T-helper 9 cell (primary cell): ENCODE measurements around the gene SUCLA2.
"Not testable (repeated sequence)": the region's sequence is repeated elsewhere in the genome, so short reads cannot be mapped to it uniquely, and the experiment has no call there.

Experiments used
- DNase-seq: peaks from one replicate; pipeline ENCODE4 v3.0.0-alpha.2; 2020

SUCLA2 gene

DNA sequence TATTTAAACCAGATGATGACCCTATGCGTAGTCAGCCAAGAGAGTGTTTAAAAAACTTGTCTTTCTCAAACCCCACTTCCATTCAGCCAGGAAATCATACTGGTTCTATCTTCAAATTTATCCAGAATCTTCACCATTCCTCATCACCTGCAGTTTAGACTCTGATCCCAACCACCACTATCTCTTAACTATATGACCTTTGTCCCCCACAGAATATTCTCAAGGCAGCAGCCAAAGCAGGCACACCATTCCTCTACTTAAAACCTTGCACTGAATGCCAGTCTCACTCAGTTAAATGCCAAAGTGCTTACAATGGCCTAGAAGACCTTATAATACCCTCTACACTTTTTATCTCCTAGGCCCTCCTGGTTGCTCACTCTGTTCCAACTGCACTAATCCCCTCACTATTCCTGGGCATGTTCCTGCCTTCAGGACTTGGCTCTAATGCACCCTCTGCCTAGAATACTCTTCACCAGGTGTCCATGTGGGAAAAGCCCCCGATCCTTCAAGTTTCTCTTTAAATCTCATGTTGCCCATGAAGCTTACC, 10.1 kb downstream of the SUCLA2 start:
- DNase-seq: no peak

DNA sequence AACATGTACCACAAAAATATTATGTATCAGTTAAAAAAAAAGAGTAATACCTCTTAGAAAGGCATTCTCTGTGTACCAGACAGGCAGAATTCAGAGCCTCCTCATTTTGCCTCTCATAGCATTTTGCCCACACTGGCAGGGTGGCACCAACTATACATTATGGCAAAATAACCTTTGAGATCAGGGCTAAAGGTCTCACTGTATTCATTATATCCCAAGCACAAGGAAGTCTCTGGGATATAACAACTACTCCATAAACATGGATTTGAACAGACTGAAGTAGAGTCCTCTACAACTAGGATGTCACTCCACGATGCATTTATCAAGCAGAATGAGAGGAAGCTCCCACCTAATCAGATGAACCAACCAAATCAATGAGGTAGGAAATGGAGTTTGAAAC, 10.6 kb downstream of the SUCLA2 start:
- DNase-seq: no peak

DNA sequence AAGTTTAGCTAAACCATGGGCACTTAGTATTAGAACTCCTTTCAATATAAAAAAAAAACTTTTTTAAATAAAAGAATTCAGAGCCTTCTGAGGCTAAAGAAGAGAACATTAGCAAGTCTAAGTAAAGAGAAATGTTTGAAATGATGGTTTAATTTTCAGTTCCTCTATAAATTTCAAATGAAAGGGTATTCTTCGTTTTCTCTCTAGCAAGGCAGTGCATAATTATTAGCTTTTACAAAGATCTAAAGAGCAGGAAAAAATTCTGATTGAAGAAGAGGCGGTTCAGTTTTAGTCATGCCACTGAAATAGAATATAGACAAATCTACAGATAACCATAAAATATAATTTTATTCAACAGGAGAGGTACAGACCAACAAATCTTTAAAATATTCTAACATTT, 18.0 kb downstream of the SUCLA2 start:
- no peak for DNase-seq

DNA sequence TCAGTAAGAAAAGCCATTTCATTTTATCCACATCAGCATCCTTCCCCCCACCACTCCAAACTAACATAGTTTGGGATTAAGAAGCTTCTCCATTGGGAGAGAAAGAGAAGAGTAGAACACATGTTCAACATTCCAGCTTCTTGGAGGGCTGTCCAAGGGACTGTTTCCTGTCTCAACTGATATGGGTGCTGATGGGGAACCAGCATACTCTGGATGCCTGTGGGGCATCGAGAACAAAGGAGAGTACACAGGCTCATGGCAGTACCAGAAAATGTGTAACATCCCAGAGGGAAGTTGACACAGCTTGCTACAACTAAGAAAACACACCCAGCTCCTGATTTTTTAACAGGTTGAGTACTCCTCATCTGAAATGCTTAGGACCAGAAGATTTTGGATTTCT, 24.7 kb downstream of the SUCLA2 start:
- DNase-seq: no peak

DNA sequence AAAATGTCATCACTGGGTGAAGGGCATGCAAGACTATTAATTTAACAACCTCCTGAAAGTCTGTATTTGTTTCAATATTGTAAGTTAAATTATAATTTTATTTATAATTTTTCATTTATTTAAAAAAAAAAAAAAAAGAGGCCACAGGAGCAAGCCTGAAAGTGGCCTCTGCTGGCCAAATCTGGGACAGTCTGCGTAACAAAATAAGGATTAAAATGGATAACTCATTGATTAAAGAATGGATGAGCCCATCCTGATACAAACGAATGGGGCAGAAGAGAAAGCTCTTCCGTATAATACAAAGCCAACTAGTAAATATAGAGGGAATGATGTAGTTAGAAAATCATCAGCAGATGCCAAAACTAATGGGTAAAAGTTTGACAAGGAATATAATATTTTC, 36.2 kb downstream of the SUCLA2 start:
- DNase-seq: no peak

DNA sequence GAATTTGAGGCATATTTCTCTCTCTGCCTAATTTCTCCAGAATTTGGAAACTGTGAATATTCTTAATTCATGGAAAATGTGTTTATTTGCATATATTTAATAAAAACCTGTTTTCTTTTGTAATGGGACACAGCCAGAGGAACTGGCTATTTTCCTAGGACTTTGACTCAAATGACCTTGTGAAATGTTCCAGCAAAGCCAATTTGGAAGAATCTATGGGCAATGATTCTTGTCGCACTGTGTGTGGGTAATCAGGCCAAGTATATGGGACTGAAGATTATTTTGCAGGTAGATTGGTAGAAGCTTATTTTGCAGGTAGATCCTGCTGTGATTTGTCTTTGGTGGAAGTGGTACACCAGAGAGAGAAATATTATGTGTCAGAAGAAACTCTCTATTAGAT, 38.8 kb downstream of the SUCLA2 start:
- DNase-seq: no peak

DNA sequence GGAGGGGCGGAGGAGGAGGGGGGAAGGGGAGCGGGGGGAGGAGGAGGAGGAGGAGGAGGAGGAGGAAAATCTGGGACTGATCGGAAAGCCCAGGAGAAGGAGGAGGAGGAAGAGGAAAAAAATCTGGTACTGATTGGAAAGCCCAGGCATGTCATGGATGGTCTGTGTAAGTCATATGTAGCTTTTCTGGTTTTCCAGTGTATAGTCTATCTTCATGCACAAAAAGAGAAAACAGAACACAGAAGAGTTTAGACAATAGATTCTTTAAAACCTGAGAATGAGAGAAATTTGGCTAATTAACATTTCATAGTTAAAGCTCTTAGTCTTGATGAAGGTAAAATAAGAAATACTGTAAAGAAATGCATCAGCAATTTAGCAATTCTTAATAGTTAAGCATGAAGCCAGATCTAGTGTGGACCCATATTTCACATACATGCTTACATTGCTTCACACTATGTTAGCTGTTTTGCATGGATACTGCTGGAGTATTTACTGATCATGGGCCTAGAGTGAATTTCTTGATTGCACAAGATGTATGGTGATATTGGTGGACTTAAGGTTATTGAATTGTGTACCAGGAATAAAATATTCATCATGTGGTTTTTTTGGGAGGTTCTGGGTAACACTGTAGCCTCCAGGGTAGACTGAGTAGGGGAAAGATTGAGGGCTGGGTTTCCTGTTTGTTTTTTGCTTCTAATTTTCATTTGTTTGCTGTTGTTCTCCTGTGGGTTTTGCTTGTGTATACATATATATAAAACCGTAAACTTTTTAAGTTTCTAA, 41.4 kb downstream of the SUCLA2 start:
- no peak for DNase-seq

DNA sequence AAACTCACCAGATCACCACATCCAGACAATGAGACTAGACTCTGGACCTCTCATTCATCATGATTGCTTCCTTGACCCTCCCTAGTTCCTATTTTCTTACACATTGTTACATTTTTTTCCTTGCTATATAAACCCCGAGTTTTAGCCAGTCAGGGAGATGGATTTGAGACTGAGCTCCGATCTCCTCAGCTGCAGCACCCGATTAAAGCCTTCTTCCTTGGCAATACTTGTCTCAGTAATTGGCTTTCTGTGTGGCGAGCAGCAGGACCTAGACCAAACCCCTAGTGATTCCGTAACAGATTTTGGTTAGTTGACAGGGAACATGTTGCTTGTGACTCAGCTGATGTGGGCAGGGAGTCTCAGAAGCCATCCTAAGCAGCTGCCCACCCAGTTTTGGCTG, 44.0 kb downstream of the SUCLA2 start:
- no peak for DNase-seq

DNA sequence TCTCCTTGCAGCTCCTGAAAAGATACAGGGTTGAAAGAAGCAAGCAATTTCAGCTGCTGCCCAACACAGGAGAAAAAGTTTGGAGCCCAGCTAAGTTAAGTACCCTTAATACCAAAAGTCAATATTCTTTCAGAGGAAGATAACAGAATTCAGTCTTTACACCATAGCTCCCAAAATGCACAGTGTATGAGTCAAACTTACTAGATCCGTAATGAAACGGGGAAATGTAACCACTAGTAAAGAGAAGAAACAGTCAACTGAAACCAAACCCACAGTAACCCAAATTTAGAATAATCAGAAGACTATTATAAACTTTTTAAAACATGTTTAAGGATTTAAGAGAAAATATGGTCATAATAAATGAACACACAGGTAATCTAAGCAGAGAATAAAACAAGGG, 45.2 kb downstream of the SUCLA2 start:
- DNase-seq: no peak

DNA sequence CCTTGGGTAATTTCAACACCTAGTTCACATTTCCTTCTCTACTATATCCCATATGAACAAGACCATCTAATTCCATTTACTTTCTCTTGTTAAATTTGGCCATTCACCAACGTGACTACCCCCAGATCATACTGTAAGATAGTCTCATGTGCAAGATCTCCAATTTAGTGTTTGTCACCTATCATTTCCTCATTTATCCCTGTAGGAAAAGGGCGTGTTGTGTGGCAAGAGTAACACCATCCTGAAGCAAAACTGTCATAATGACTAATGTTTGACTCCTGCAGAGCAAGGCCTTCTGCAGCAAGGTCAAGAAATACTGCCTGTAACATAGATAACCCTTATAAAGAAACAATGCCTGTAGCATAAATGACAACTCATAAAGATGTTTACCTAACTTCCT, 51.3 kb downstream of the SUCLA2 start:
- no peak for DNase-seq

DNA sequence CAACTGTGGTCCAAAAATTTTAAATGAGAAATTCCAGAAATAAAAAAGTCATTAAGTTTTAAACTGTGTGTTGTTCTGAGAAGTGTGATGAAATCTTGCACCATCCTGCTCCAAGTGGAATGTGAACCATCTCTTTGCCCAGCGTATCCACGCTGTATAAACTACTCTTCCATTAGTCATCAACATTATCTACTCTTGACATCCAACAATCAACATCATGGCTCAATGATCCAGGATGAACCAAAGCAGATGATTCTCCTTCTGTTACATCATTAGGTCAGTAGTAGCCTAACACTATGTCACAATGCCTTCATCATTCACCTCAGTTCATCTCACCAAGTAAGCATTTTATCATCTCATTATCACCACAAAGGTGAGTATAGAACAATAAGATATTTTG, 55.3 kb downstream of the SUCLA2 start:
- DNase-seq: no peak

DNA sequence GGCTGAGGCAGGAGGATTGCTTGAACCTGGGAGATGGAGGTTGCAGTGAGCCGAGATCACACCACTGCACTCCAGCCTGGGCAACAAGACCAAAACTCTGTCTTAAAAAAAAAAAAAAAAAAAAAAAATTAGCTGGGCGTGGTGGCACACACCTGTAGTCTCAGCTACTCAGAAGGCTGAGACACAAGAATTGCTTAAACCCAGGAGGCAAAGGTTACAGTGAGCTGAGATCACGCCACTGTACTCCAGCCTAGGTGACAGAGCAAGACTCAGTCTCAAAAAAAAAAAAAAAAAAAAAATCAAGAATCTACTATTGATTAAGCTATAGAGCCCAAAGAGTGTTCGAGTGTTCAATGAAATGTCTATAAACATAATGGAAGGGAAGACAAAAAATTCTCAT, 55.9 kb downstream of the SUCLA2 start:
- not testable (repeated sequence) for DNase-seq

DNA sequence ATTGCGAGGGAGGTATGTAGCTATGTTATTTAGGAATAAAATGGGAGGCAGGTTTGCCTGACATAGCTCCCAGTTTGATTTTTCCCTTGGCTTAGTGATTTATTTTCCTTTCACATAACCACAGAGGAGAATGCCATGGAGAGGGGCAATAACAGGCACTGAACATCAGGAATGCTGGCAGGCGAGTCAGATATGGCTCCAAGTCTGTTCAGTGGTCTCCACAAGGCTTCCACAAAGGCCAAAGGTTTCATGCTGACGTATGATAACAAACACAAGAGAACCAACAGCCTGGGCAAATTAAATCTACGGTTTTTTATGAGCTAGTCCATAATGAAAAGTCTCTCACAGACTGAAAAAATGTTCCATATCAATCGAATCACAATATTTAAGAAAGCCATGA, 66.7 kb downstream of the SUCLA2 start:
- no peak for DNase-seq

DNA sequence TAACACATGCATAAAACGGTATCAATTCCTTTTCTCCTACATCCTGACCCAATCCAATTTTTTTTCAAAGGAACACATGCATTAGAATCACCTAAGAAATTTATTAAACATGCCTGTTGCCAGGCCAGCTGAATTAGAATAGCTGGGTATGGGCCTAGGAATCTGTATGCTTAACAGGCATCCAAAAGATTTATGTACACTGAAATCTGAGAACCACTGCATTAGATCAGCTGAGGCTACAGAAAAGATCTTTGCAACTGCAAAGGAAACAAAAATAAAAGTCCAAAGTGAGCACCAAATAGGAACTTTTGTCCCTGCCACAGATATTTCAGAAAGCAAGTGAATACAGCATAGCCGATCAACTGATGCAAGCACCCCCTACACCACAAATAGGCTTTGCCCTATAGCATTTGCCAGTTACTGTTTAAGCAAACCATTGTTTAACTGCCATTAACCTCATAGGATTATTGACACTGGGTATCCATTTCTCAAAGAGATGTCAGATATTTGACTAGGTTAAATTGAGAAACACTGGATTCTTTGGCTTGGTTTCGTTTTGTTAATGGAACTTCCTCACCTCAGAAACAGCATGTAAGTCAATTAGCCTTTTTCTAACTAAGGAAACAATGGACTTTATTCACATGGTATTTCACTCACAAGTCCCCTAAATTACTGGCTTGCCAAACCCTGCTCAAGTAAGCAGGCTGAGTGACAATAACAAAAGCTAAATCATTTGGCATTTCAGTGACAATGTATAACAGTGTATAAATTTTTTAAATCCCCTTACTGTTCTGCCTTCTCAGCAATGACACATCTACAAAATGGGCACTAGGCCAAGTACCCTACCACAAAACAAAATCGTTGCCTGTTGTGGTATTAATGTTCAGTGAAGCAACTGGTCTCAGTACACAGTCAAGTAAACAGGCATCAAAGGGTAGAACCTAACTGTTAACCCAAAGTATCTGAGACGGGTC, 67.8 kb downstream of the SUCLA2 start:
- DNase-seq: no peak

DNA sequence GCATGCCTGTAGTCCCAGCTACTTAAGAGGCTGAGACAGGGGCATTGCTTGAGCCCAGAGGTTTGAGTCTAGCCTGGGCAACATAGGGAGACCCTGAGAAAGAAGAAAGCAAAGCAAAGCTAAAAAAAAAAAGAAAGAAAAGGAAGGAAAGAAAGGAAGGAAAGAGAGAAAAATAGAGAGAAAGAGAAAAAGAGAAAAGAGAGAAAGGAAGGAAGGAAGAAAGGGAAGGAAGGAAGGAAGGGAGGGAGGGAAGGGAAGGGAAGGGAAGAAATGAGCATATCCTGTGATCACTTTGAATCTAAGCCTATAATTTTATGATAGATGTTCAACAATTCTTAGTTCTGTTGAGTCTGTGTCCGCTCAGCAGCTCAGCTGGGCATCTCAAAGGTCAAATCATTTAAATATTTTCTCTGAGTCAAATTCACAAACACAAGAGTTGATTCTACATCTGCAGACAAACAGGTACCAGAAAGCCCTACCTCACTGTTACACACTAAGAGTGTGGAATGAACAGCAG, 70.4 kb downstream of the SUCLA2 start:
- no peak for DNase-seq

DNA sequence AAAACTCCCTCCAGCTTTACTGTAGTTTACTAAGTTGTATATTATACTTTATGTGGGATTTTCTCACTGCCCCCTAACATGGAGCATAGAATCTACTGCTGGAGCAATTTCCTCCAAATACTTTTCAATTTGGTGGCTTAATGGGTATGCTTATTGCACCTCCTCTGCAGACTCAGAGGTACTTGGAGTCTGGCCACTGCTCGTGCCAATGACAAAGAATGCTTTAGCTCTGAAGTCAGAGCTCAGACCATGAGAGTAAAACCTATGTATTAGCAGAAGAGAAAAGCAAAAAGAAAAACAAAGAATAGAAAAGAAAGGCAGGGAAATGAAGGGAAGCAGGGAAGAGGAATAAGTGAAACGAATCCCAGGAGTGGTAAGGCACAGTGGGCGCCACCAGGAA, 71.9 kb downstream of the SUCLA2 start:
- DNase-seq: no peak

DNA sequence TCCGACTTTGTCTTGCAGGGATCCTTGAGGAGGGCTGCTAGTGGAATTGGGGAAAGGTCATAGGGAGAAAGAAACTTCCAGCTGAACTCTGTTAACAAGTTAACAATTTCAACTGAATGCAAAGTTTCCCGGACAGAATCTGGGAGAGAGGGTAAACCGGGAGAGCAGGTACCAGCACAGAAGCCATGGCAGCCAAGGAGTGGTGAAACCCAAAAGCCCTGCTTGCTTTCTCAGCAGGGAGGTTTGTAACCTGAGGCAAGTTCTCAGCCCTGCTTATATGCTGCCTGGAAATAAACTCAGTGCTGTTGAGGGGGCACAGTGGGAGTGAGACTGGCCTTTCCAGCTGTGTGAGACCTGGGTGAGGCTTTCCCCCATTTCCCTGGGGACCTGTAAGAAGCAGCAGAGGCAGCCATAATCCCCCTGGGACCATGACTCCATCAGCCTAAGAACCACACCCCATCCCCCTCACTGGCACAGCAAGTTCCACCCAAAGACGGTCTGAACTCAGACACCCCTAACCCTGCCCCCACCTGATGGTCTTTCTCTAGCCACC, 84.0 kb downstream of the SUCLA2 start:
- DNase-seq: no peak

DNA sequence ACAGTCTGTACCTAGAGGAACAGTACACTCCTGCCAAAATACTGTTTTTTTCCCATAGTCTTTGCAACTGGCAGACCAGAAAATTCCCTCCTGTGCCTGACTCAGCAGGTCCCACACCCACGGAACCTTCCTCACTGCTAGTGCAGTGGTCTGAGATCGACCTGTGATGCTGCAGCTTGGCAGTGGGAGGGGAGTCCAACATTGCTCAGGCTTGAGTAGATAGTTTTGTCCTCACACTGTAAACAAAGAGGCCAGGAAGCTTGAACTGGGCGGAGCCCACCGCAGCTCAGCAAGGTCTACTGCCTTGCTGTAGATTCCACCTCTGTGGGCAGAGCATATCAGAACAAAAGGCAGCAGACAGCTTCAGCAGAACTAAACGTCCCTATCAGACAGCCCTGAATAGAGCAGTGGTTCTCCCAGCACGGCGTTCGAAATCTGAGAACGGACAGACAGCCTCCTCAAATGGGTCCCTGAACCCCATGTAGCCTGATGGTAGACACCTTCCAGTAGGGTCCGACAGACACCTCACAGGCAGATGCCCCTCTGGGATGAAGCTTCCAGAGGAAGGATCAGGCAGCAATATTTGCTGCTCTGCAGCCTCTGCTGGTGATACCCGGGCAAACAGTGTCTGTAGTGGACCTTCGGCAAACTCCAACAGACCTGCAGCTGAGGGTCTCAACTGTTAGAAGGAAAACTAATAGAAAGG, 92.7 kb downstream of the SUCLA2 start:
- DNase-seq: no peak

DNA sequence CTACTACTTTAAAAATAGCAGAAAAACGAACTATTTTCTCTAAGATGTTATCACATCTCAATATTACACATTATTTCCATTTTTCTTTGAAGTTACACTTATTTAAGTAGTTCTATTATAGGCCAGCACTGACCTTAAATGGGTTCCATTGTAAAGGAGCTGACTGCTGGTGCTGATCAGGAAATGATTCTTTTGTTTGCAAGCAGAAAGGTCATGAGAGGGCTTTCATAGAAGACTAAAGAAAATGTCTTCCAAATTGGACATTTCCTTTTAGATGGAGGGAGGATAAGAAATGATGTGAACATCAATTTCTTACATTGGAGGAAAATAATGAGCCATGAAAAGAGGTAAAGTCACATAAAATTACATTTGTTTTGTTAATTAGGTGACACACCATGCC, 96.2 kb downstream of the SUCLA2 start:
- DNase-seq: no peak

DNA sequence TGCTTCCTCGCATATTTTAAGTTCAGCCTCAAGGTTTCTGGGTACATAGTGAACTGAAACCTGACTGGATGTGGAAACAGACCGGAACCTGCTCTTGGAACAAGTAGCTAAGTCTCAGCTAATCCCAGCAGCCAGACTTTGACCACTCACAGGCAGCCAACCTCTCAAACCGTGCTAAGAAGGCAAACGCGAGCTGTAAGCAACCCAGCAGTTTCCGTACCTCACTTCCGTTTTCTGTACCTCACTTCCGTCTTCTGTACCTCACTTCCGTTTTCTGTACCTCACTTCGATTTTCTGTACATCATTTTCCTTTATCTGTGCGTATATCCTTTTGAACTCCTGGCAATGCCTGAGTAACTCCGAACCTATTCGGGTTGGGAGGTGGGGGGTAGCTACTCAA, 96.8 kb downstream of the SUCLA2 start:
- DNase-seq: no peak

DNA sequence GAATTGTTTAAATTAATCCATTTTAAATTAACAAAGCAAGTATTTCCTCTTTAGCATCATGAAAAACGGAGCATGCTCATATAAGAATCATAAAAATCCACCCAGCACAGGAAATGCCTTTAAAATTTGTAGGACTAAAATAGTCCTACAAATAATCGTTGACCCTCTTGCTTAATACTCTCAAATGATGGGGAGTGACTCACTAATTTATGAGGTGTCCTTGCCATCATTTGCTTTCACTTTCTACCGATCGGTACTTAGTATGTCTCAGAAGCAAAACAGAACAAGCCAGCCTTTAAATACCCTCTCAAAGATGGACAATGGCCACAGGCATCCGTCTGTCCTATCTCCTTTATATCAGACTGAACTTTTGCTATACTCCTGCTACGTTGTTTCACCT, 97.2 kb downstream of the SUCLA2 start:
- no peak for DNase-seq

DNA sequence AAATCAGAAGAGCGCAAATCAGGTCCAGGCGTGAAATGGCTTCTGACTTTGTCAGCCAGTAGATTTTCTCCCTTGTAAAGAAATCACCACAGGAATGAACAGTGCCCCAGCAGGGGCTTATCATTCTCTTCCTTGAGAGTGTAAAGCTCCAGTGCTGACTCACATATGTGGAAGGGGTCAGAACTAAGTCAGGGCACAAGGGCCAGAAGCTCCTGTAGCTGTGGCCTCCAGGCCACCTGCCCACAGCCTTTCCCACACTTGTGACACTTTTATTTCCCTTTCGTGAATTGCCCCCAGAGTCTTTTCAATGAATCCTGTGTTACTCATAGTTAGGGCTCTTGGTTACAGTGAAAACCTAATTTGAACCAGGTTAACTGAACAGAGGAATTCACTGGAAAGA, 99.6 kb downstream of the SUCLA2 start:
- no peak for DNase-seq

DNA sequence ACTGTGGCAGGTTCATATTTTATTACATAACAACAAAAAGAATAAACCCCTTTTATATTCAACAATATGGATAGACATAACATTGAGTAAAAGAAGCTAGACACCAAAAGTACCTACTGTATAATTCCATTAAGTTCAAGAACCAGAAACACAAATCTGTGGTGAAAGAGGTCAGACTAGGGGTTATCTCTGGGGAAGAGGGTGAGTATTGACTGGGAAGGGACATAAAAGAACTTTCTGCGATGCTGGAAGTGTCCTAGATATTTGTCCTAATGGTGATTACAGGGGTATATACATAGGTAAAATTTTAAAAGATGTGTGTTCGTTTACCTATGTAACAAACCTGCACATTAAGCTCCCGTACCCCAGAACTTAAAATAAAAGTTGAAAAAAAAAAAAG, 103.0 kb downstream of the SUCLA2 start:
- DNase-seq: no peak
